ENCODE measurements around the gene TOMM22.

GRCh38 chr22:38727123-38727522 lies 45.4 kb downstream of the TOMM22 start:
- TF ChIP-seq CTCF (IDR thresholded peaks at IDR 0.05 in 8 of 11, conservative IDR thresholded peaks at IDR 0.05 in 3 of 11) = no peak
- TF ChIP-seq POLR2A (IDR thresholded peaks at IDR 0.05) = no peak
- no peak for TF ChIP-seq POLR2AphosphoS5 (IDR thresholded peaks at IDR 0.05)
